Mesenteric fat pad (tissue), 1 donor: ENCODE results near the gene BHLHA15. TPM values are rescaled to one million over a fixed set of nuclear protein-coding genes. Genes with fewer than 3 reads are reported as not detected.

Experiments
- DNase-seq: peaks from one replicate; pipeline ENCODE4 v3.0.0-alpha.2; 2020; ENCODE audit warnings: low spot score
- total RNA-seq: library from RNA; stranded (reverse); fragmentation: NEBNext Ultra II Directional; extraction: Animal tissue kit (Norgen Biotek cat#: 25700); gene quantifications from one replicate; pipeline ENCODE4 v1.2.1, GENCODE V29; 2021
- donor health status: DM: yes; HTN: yes; CAD: no.

BHLHA15 gene
- total RNA-seq, 1 donor from 2014 or later, result 0.67 TPM

DNA sequence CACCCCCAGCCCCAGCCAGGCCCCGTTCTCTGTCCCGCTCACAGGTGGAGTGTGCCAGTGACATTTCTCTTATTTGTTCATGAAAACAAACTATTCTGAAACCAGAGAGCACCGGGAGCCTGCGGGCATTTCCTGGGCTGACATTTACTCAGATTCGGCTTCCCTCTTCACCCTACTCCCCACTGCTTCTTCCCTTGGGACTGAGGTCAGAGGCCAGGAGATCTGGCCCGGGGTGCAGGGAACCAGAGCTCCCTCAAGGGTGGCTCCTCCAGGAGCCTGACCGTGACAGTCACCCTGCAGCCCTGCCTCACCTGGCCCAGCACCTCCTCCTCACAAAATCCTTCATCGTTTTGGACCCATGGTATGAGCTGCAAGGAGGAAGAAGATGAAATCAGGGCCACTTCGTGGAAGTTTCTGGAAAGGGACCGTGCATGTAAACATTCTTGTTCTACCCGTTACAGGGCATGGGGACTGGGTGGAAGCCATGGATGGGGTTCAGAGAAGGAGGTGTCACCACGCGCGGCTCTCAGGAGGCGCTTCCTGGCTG is 12.2 kb downstream of the BHLHA15 start:
- no peak for DNase-seq

DNA sequence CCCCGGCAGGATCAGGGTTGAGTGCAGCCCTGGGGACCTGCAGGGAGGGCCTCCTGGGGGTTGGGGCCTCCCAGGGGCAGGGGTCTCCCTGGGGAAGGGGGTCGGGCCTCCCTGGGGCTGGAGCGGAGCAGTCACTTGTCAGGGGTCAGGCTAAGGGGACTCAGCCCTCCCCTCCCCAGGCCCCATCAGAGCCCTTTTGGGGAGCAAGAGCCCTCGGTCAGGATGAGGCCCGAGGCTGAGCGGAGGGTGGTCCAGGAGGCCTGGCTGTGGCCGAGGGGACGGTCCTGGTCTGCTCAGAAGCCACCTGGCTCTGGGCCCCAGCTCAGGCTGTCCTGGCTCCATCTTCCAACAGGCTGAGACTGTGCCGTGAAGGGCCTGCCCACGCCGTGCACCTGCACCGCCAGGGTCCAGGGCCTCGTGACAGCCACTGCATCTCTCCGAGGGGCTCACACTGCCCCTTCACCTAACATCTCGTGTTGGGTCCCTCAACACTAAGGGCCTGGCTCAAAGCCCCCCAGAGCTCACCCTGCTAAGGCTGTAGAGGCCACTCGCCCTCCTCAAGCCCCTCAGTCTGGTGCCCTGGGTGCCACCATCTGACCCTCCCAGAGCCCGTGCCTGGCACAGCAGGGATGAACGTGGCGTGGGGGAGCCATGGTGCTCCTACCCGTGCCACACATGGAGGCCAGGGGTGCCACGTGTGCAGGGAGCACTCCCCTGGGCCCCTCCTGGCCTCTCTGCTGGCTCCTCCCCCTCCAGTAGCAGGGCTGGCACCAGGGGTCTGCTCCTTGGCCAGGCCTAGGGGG is 12.9 kb downstream of the BHLHA15 start:
- DNase-seq, result no peak

DNA sequence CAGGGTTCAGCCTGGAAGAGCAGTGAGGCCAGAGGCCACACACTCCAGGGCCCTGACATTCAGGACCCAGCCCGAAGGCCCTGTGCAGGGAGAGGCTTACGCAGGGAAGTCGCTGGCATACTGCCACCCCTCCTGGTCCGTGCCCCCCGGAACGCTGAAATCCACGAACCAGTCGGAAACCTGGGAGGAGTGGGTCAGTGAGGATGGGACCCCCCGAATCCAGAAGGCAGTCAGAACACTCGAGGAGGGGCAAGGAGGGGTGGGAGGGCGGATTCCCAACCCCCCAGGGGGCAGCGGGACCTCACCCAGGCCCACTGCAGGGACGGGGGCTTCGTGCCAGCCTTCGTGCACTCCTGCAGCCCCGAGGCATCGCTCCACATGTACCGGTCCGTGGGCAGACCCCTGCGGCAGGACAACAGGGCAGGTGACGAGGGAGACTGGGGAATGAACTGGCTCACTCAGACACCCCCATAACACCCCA is 13.5 kb downstream of the BHLHA15 start:
- no peak for DNase-seq

DNA sequence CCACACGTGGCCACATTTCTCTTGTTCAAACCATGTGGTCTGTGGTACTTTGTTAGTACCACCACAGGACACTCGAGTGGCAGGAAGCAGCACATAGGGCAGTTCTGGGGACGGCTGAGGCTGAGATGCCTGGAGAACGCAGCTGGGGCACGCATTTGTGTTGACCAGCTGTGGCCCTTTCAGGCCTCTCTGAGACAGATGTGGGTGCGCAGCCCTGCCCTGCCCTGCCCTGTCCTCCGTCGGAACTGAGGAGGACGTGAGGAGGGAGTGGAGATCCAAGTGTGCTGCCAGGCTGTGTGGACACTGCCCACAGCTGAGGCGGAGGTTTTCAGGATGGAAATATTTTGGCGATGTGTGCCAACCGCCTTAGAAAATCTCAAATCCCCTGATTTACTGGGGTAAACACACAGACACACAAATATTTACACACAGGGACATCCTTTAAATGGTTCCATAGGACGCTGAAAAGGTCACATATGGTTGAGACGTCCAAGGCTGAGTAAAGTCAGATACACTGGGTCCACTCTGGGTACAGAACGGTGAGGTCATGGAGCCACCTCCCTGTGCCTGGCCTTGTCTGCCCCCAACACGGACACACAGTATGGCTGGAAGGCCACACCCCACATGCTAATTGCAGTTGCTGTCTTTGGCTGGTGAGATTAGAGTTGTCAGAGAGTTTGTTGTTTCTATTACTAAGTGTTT is 14.8 kb downstream of the BHLHA15 start:
- no peak for DNase-seq

DNA sequence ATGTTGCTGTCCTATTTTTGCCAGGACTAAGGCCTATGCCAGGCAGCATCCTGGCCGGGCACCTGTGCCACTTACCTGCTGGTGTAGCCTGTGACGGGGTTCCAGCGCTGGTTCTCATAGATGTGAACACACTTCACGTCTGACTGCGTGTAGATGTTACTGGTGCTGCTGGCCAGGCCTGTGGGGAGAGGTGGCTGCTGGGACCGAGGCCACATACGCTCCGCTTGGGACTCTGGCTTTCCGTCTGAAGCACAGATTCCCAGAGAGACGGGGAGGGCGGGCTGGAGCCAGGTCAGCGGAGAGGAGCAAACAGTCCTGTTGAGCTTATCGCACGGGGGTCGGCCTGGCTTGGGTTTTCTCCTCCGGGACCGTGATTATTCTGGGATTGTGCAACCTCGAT is 16.7 kb downstream of the BHLHA15 start:
- no peak for DNase-seq

DNA sequence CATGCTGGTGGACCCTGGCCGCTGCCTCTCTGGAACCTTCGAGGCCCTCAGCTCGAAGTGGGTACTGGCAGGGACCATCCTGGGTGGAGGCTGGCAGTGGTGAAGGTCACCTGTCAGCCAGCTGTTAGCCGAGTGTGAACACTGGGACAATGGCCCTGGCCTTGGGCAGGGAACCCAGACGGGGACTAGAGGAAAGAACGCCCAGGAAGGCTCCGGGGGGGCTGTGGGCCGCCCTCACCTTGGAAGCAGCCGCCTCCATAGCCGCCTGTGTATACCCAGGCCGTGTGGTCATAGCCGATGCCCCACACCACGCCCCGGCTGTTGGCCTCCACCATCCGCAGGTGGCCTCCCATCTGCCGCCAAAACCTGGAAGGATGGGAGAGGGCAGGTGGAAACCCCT is 17.6 kb downstream of the BHLHA15 start:
- no peak for DNase-seq

DNA sequence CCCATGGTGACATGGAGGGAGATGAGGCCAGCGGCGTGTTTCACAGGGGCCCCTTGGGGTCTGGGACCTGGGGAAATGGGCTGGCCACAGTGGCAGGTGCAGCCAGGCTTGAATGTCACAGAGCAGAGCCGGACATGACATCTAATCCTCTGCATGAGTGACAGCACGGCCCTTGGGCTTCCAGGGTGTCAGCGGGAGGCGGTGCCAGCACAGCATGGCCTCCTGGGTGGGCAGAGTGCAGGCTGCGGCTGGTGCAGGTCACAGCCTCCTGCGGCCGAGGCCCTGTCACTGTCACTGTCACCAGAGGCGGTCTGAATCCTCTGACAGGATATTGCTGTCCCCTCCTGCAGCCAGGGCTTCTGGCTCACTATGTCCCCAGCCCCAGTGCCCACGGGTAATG is 18.2 kb downstream of the BHLHA15 start:
- DNase-seq, result no peak

DNA sequence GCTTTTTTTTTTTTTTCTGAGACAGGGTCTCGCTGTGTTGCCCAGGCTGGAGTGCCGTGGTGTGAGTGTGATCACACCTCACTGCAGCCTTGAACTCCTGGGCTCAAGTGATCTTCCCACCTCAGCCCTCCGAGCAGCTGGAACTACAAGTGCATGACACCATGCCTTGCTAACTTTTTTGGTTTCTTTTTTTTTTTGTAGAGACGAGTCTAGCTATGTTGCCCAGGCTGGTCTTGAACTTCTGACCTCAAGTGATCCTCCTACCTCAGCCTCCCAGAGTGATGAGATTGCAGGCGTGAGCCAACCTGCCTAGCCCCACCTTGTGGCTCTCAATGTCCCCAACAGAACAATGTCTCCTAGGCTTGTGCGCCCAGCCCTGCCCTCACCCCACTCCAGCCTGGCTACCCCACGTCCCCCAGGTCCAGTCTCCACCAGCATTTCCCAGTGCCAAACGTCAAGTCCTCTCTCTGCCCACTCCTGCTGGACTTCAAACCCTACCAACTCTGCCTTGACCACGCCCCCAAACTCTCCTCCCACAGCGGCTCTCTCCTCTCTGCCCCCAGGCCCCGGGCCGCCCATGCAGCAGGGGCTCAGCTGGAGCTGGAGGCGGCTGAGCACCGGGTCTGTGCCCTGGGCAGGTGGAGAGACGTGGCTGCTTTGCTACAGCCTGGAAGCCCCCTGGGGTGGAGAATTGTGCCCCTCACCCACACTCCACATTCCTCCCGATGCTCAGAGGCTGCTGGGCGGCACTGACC is 18.9 kb downstream of the BHLHA15 start:
- DNase-seq, result no peak

DNA sequence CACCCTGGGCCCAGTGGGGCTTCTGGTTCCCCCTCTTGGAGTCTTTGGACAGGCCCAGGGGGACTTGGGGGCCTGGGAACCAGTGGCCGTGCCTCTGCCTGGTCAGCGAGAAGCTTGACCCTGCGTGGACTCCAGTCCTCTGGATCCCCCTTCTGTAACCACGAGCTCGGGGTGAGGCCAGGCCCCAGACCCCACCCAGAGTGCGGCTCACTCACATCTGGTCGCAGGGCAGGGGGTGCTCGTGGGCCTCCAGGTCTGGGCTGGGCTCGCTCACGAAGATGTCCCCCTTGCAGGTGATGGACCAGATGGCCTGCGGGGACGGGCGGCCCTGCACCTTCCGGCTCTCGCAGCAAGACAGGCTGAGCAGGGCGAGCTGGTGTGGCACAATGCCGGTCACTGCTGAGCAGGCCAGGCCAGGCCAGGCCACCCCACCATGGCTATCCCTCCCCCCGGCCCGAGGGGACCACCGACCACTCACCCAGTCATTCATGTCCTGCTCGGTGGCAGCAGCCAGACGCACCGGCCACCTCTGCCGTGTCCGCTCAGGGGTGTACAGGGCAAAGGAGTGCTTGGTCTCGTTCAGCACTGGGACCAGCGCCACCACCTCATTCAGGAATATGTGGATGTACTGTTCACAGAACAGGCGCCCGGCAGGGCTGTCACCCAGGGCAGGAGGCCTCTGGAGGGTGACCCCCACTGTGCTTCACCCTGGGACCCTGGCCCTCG is 19.7 kb downstream of the BHLHA15 start:
- DNase-seq, result no peak

DNA sequence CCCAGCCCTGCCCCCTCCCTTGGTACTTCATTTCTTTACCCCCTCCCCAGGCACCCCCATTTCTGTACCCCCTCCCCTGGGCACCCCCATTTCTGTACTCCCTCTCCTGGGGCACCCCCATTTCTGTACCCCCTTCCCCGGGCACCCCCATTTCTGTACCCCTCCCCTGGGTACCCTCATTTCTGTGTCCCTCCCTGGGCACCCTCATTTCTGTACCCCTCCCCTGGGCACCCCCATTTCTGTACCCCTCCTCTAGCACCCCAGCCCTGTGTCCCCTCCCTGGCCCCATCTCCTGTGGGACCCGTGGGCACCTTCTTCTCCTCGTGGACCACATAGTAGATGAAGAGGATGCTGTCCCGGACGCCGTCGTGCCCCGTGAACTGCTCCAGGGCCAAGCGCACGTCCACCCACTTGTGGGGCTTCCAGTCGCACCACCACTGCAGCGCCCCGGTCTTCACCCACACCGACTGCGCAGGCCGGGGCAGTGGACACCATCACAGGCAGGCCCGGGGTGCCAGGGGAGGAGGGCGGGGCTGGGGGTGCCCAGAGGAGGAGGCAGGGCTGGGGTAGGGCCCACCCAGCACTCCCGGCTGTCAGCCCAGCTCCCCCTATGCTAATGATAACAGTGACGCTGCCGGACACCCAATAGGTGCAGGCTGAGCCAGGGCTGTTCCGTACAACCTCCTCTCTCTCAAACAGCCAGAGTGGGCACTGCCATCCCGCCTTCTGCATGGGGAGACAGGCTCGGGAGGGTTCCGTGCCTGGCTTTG is 20.4 kb downstream of the BHLHA15 start:
- DNase-seq, result no peak

DNA sequence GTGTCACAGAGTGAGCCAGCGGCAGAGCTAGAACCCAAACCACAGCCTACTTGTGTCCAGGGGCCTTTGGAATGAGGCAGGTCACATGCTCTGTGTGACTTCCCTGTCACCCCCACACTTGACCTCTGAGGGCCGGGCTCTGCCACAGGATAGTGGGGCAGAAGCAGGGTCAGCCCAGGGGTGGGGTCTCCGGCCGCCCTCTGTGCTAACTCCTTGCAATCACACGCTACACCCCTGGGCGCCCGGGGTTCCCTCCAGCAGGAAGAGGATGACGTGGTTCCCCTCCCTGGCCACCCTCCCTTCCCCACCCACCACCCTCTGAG is 21.0 kb downstream of the BHLHA15 start:
- no peak for DNase-seq

DNA sequence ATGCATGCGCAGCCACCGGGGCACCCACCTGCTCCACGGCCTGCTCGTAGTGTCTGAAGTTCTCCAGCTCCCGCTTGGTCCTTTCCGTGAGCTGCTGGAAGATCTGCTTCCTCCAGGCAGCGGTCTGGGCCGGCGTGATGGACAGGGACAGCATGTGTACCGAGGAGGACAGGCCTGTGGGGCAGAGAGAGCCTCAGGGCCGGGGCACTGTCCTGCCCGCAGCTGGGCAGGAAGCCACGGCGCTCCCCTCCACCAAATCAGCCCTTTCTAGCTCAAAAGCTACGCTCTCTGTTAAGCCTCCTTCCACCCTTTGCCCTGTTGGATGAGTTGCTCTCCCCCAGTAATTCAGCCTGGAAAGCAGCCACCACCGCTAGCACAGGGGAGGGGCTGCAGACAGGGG is 21.6 kb downstream of the BHLHA15 start:
- DNase-seq, result no peak

DNA sequence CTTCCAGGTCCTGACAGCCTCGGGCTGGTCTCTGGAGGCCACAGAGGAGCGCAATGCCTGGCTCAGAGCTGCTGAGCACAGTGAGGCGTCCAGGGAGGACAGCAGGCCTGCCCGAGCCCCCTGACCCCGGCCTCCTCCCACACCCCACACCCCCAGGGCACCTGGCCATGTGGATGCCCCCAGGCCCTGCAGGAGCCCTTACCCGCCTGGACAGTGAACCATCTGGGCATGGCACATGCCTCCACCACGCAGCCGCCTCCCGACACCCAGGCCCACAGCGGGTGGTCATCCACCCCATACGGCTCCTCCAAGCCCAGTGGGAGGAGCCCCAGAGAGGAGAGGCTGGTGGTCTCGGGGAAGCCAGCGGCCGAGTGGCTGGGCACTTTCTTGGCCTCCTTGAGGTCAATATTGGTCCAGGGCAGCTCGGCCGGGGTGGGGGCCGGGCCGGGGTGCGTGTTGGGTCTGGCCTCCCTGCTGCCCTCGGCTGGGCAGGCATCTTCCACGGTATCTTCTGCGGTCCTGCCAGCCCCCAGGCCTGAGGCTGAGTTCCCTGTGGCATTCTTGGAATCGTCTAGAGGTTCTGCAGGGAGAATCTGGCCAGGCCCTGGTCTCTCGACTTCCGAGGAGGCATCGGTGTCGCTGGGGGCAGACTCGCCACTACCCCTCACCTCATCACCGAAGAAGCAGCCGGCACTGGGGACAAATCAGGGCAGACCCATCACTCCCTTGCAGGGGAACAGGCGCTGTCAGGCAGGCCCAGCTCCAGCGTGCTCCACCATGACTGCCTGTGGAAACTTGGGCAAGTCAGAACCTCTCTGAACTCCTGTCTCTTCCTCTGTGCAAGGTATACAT is 22.2 kb downstream of the BHLHA15 start:
- DNase-seq, result no peak

DNA sequence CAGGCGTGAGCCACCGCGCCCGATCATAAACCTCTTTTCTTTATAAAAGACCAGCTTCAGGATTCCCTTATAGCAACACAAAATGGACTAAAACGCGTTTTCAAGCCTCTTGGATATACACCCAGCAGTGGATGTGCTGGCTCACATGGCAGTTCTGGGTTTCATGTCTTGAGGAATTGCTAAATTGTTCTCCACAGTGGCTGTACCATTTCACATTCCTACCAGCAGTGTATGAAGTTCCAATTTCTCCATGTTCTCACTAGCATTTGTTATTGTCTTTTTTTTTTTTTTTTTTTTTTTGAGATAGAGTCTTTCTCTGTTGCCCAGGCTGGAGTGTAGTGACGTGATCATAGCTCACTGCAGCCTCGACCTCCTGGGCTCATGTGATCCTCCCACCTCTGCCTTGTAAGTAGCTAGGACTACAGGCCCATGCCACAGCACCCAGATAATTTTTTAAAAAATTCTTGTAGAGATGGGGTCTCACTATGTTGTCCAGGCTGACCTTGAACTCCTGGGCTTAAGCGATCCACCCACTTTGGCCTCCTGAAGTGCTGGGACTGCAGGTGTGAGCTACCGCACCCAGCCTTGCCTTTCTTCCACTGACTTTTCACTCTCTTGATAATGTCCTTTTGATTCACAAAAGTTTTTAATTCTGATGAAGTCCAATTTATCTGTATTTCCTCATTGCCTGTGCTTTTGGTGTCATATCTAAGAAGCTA is 23.3 kb downstream of the BHLHA15 start:
- no peak for DNase-seq

DNA sequence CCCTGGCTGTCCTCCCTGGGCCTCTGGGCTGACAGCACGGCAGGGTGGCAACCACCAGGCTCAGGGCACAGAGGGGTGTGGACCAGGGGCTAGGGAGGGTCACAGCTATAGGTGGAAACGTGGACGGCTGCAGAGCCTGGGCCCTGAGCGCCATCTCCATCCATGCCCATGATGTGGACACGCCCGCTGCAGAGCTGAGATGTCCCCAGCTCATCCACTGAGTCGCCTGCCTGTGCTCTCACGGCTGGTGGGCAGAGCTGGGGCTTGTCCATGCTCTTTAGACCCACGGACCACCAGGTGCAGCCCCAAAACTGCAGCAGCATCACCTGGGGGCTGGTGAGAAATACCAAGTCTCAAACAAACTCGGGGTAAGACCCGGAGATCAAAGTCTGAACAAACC is 24.7 kb downstream of the BHLHA15 start:
- DNase-seq, result no peak

DNA sequence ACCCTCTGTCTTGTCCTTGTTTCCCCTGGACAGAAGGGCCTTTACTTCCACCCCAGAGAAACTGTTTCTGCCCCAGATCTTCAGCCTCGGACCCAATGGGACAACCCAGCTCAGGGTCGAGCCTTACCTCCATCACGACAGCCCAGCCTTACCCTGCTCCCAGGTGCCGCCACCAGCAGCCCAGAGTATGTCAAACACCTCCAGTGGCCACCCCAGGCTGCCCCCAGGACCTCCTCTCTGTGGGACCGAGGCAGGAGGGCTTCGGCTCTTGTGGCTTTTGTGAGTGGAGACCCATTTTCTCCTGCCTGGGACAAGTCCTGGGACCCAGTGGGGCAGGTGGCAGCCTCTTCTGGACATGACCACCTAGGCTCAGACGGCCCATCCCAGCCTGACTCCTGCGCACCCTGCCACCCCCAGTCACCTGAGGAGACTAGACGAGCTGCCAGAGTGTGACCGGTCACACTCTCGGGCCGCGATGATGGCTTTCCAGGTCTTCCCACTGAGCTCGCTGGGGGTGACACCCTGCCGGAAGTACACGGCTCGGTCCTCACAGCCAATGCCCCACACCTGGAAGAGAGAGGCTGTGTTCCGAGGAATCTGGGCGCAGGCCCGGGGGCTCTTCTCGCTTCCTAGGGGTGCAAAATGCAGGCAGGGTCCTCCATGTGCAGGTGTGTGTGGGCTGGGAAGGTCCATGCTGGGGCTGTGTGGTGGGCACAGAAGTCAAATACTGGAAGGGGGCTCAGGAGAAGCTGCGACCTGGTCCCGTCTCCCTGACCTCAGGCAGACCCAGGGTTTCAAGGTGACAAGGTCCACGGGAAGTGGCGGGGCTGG is 25.3 kb downstream of the BHLHA15 start:
- DNase-seq, result no peak

DNA sequence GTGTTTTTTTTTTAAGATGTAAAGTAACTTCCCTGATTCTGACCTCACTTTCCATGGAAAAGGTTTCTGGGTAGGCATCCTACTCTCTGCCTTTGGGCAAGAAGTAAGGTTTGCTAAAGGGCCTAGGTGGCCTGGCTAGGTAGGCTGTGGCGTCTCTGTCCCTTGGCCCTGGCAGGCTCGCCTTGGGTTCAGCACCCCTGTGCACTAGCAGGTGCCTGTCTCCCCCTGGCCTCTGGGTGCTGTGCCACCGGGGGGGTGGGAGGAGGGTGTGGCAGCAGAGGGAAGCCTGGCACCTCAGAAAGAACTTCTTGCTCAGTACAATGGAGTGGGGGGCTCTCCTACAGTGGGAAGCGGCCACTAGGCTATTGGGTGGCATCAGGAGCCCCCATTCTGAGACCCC is 26.8 kb downstream of the BHLHA15 start:
- no peak for DNase-seq

DNA sequence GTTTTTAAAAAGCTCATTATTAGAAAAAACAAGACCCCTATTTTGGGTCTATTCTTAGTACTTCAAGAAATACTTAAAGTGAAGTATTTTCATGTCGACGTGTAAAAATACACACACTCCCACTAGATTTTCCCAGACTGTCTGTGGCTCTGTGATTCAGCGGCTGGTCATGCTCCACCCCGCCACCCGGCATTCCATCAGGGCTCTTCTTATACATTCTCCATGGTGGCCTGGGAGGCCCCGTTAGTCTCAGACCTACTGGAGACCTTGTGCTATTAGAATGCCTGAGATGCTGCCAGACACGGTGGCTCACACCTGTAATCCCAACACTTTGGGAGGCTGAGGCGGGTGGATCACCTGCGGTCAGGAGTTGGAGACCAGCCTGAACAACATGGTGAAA is 27.7 kb downstream of the BHLHA15 start:
- no peak for DNase-seq
